GM23338 (cell line): Measurements from ENCODE around the gene ZMYND19. TPM values are rescaled to one million over a fixed set of nuclear protein-coding genes. Genes with fewer than 3 reads are reported as not detected.

ENCODE experiments used
- ATAC-seq: fragments of 200-7000 bp; cut with Tn5 transposase; 3 replicates; pipeline ENCODE4 v1.9.1; 2020
- DNase-seq: peaks from one replicate; pipeline ENCODE4 v3.0.0-alpha.2; 2015; ENCODE audit warnings: low spot score
- H2AFZ ChIP-seq: fragments of 200-600 bp; sonication (generic); 2 replicates; pipeline ENCODE4 v1.8.0; 2016; ENCODE audit warnings: antibody characterized with exemption, mild to moderate bottlenecking, moderate library complexity
- H3F3A ChIP-seq: fragments of 200-600 bp; sonication (generic); replicated peaks from 2 replicates; pipeline ENCODE4 v1.8.0; 2017; ENCODE audit warnings: antibody characterized with exemption, mixed run types, low read depth
- H3K27ac ChIP-seq: fragments of 200-600 bp; sonication (generic); 2 replicates; pipeline ENCODE4 v1.6.1; 2016; ENCODE audit warnings: low read depth
- H3K27me3 ChIP-seq: fragments of 200-600 bp; sonication (generic); 2 replicates; pipeline ENCODE4 v1.8.0; 2016; ENCODE audit warnings: mild to moderate bottlenecking, mixed run types, moderate library complexity; ENCODE audit not compliant: insufficient read depth
- H3K36me3 ChIP-seq: fragments of 200-600 bp; sonication (generic); 2 replicates; pipeline ENCODE4 v1.8.0; 2016; ENCODE audit warnings: mild to moderate bottlenecking; ENCODE audit not compliant: insufficient read depth
- H3K4me1 ChIP-seq: fragments of 200-600 bp; sonication (generic); 2 replicates; pipeline ENCODE4 v1.8.0; 2016; ENCODE audit warnings: mild to moderate bottlenecking, moderate library complexity; ENCODE audit not compliant: insufficient read depth
- H3K4me2 ChIP-seq: fragments of 200-600 bp; sonication (generic); 2 replicates; pipeline ENCODE4 v1.7.1; 2017; ENCODE audit warnings: mixed run types
- H3K4me3 ChIP-seq: fragments of 200-600 bp; sonication (generic); 2 replicates; pipeline ENCODE4 v1.6.1; 2016; ENCODE audit warnings: mixed run types
- H3K79me2 ChIP-seq: fragments of 200-600 bp; sonication (generic); replicated peaks from 2 replicates; pipeline ENCODE4 v1.8.0; 2017; ENCODE audit warnings: mild to moderate bottlenecking; ENCODE audit not compliant: insufficient read depth
- H3K9me2 ChIP-seq: fragments of 200-600 bp; sonication (generic); 2 replicates; pipeline ENCODE4 v1.8.0; 2017; ENCODE audit not compliant: insufficient read depth
- H4K20me1 ChIP-seq: fragments of 200-600 bp; sonication (generic); replicated peaks from 2 replicates; pipeline ENCODE4 v1.8.0; 2017; ENCODE audit warnings: mild to moderate bottlenecking; ENCODE audit not compliant: insufficient read depth
- H3K27ac Mint-ChIP-seq: 2 replicates; pipeline ENCODE4 v1.8.0; 2020; ENCODE audit warnings: inconsistent platforms, mild to moderate bottlenecking, moderate library complexity, mixed read lengths
- H3K27me3 Mint-ChIP-seq: 3 replicates; pipeline ENCODE4 v1.8.0; 2022; ENCODE audit warnings: low read depth, mild to moderate bottlenecking, moderate library complexity, mixed read lengths, inconsistent platforms; ENCODE audit not compliant: insufficient read depth, poor library complexity
- H3K36me3 Mint-ChIP-seq: 3 replicates; pipeline ENCODE4 v1.8.0; 2021; ENCODE audit warnings: low read depth, mild to moderate bottlenecking, inconsistent platforms, moderate library complexity, mixed read lengths
- H3K4me1 Mint-ChIP-seq: 3 replicates; pipeline ENCODE4 v1.8.0; 2020; ENCODE audit warnings: mild to moderate bottlenecking, inconsistent platforms, mixed read lengths
- H3K4me3 Mint-ChIP-seq: 3 replicates; pipeline ENCODE4 v1.8.0; 2021; ENCODE audit warnings: moderate library complexity, mild to moderate bottlenecking, inconsistent platforms, mixed read lengths
- H3K9me3 Mint-ChIP-seq: 3 replicates; pipeline ENCODE4 v1.8.0; 2020; ENCODE audit warnings: moderate library complexity, mild to moderate bottlenecking, inconsistent platforms, mixed read lengths
- CREB1 ChIP-seq: fragments of 250-450 bp; sonication (Bioruptor Pico); IDR thresholded peaks from 2 replicates; pipeline ENCODE4 v1.5.0; 2020; ENCODE audit warnings: low read depth, mild to moderate bottlenecking, moderate library complexity
- CTCF ChIP-seq, 2 experiments: fragments of 200-600 bp in 1 of 2; sonication (generic) in 1 of 2; conservative IDR thresholded peaks; 2 replicates each; pipeline versions ENCODE4 v1.5.1 to v1.6.1; 2016 to 2017; ENCODE audit warnings: antibody characterized with exemption in 2 of 2, low read depth in 2 of 2, mild to moderate bottlenecking in 2 of 2, moderate library complexity in 1 of 2
- ETS1 ChIP-seq: IDR thresholded peaks from 2 replicates; pipeline ENCODE4 v1.6.1; 2016; ENCODE audit warnings: antibody characterized with exemption
- EZH2phosphoT487 ChIP-seq: fragments of 200-600 bp; sonication (generic); IDR thresholded peaks from one replicate; pipeline ENCODE4 v1.8.1; 2018; ENCODE audit warnings: antibody characterized with exemption; ENCODE audit not compliant: unreplicated experiment
- JUNB ChIP-seq: IDR thresholded peaks from one replicate; pipeline ENCODE4 v1.6.1; 2016; ENCODE audit warnings: antibody characterized with exemption; ENCODE audit not compliant: unreplicated experiment
- NANOG ChIP-seq: IDR thresholded peaks from 2 replicates; pipeline ENCODE4 v1.6.1; 2016; ENCODE audit warnings: antibody characterized with exemption, borderline replicate concordance
- REST ChIP-seq: IDR thresholded peaks from one replicate; pipeline ENCODE4 v1.6.1; 2018; ENCODE audit warnings: antibody characterized with exemption; ENCODE audit not compliant: unreplicated experiment
- STAT1 ChIP-seq: IDR thresholded peaks from one replicate; pipeline ENCODE4 v1.6.1; 2016; ENCODE audit warnings: antibody characterized with exemption; ENCODE audit not compliant: unreplicated experiment
- ZNF331 ChIP-seq: fragments of 250-450 bp; sonication (Bioruptor Pico); IDR thresholded peaks from 2 replicates; pipeline ENCODE4 v1.5.0; 2020; ENCODE audit warnings: low read depth, mild to moderate bottlenecking, moderate library complexity
- ZNF462 ChIP-seq: fragments of 250-450 bp; sonication (Bioruptor Pico); IDR thresholded peaks from 2 replicates; pipeline ENCODE4 v1.5.0; 2020; ENCODE audit warnings: mild to moderate bottlenecking, moderate library complexity
- polyA plus RNA-seq: library from polyadenylated mRNA; unstranded; fragments of >200 nt; fragmentation: Nextera tagmentation; extraction: Ambion mirVana; gene quantifications from 2 replicates; pipeline ENCODE4 v1.2.1, GENCODE V29; 2016
- total RNA-seq: library from RNA; depleted of rRNA; stranded (reverse); fragments of >200 nt; shearing (Covaris generic); gene quantifications from 2 replicates; pipeline ENCODE4 v1.2.3, GENCODE V29; 2014

ZMYND19 gene
- total and polyA plus RNA-seq, 2 experiments from 2014 or later: 25.8 to 58.5 TPM

GRCh38 chr9:137639303-137640051 lies 49.2 kb upstream of the ZMYND19 start:
- no peak overlapping the region for H3K4me2 ChIP-seq
- H3K79me2 ChIP-seq: peaks cover 100% of the 10 kb centered on the region
- no peak overlapping the region for H3K27ac Mint-ChIP-seq
- H3K4me1 ChIP-seq: no peaks in the 10 kb centered on the region; the same call in 1 of the 2 replicates
- no peaks in the 10 kb centered on the region for H3K9me2 ChIP-seq
- no peaks in the 10 kb centered on the region for H3K36me3 ChIP-seq
- no peaks in the 10 kb centered on the region for H3K9me3 Mint-ChIP-seq
- peaks cover 3% of the 10 kb centered on the region for H3K27me3 Mint-ChIP-seq
- ATAC-seq (no peak), DNase-seq (no peak)
- H3K27me3 ChIP-seq: no peaks in the 10 kb centered on the region
- TF ChIP-seq CTCF (conservative IDR thresholded peaks at IDR 0.05; ENCODE audit: low read depth in 2 of 2) (no peak), REST (no peak), EZH2phosphoT487 (no peak), ZNF331 (CRISPR knock-in tag) (no peak), NANOG (no peak), ETS1 (no peak), JUNB (no peak), ZNF462 (CRISPR knock-in tag) (no peak), CREB1 (CRISPR knock-in tag) (no peak), STAT1 (no peak)
- H3K4me1 Mint-ChIP-seq: peaks cover 7% of the 10 kb centered on the region; the same call in 2 of the 3 replicates
- H3K36me3 Mint-ChIP-seq: peaks cover 10% of the 10 kb centered on the region
- H3F3A ChIP-seq: no peaks in the 10 kb centered on the region; the same call in 1 of the 2 replicates
- H3K4me3 ChIP-seq: no peak overlapping the region
- H3K27ac ChIP-seq: peak overlapping the region; percentile 17; the same call in 1 of the 2 replicates
- no peak overlapping the region for H2AFZ ChIP-seq
- H4K20me1 ChIP-seq: peaks cover 77% of the 10 kb centered on the region
- H3K4me3 Mint-ChIP-seq: no peak overlapping the region
